ENCODE measurements around the gene KCNJ2.

The KCNJ2 gene

GRCh38 chr17:70205401-70205800 lies 36.1 kb downstream of the KCNJ2 start:
- no peak for DNase-seq (ENCODE audit: low read depth)

- DNase-seq (ENCODE audit: low read depth) = no peak
These were observed 37.2 kb downstream of the KCNJ2 start for GRCh38 chr17:70206361-70207010.

GRCh38 chr17:70207184-70207583 lies 37.9 kb downstream of the KCNJ2 start:
- DNase-seq (ENCODE audit: low read depth) = no peak

GRCh38 chr17:70208080-70208794 lies 38.9 kb downstream of the KCNJ2 start:
- no peak for DNase-seq (ENCODE audit: low read depth)

- DNase-seq (ENCODE audit: low read depth) = no peak
These were observed 39.7 kb downstream of the KCNJ2 start for GRCh38 chr17:70208825-70209555.

GRCh38 chr17:70215656-70216055 lies 46.3 kb downstream of the KCNJ2 start:
- no peak for DNase-seq (ENCODE audit: low read depth)

- DNase-seq (ENCODE audit: low read depth) = no peak
These were observed 48.2 kb downstream of the KCNJ2 start for GRCh38 chr17:70217571-70217970.

GRCh38 chr17:70225276-70225675 lies 55.9 kb downstream of the KCNJ2 start:
- DNase-seq (ENCODE audit: low read depth) = no peak
